H1 (cell line): Measurements from ENCODE around the gene SNX27. TPM values are rescaled to one million over a fixed set of nuclear protein-coding genes. Genes with fewer than 3 reads are reported as not detected.
A peak's percentile ranks its signal among the peaks of the same experiment; 100 is the strongest.

ENCODE experiments used
- CTCF ChIA-PET: fragments of 300-600 bp; sonication (Branson Sonifier 250); formaldehyde crosslinking; loops from one replicate; lab custom pipeline; 2021; ENCODE audit not compliant: partially characterized antibody; lab: Charles Lee
- POLR2A ChIA-PET: fragments of 300-600 bp; sonication (Branson Sonifier 250); formaldehyde crosslinking; loops from one replicate; lab custom pipeline; 2021; ENCODE audit warnings: inconsistent platforms; ENCODE audit not compliant: partially characterized antibody; lab: Charles Lee
- DNase-seq, 2 experiments: peaks; one replicate each; pipeline versions ENCODE4 v3.0.0 to v3.0.0-alpha.2; 2010 to 2022; ENCODE audit warnings: low spot score in 2 of 2, low read depth in 1 of 2, mixed read lengths in 1 of 2
- FAIRE-seq: peaks from 2 replicates; lab custom pipeline; 2011; peaks lifted over from hg19 to GRCh38; lab: Jason Lieb, UNC
- H2AFZ ChIP-seq: 2 replicates; pipeline ENCODE4 v1.8.1; 2012; ENCODE audit warnings: low read length, inconsistent platforms
- H2AK5ac ChIP-seq: 2 replicates; pipeline ENCODE4 v1.6.1; 2013; ENCODE audit warnings: low read depth, low read length
- H2BK120ac ChIP-seq: replicated peaks from 2 replicates; pipeline ENCODE3; 2013; ENCODE audit warnings: low read depth, low read length, inconsistent platforms
- H2BK12ac ChIP-seq: 2 replicates; pipeline ENCODE4 v1.6.1; 2013; ENCODE audit warnings: low read depth, low read length
- H2BK15ac ChIP-seq: 2 replicates; pipeline ENCODE4 v1.6.1; 2013; ENCODE audit warnings: low read length
- H2BK20ac ChIP-seq: 2 replicates; pipeline ENCODE4 v1.6.1; 2013; ENCODE audit warnings: low read length
- H2BK5ac ChIP-seq: 2 replicates; pipeline ENCODE4 v1.6.1; 2013; ENCODE audit warnings: low read depth, low read length
- H3K14ac ChIP-seq: 2 replicates; pipeline ENCODE4 v1.6.1; 2013; ENCODE audit warnings: inconsistent platforms; ENCODE audit not compliant: insufficient read length
- H3K18ac ChIP-seq: 2 replicates; pipeline ENCODE4 v1.6.1; 2013; ENCODE audit warnings: low read length; ENCODE audit errors: extremely low read depth
- H3K23ac ChIP-seq: 2 replicates; pipeline ENCODE4 v1.6.1; 2013; ENCODE audit warnings: inconsistent platforms; ENCODE audit not compliant: insufficient read length
- H3K23me2 ChIP-seq: 2 replicates; pipeline ENCODE4 v1.6.1; 2013; ENCODE audit warnings: low read depth, low read length
- H3K27ac ChIP-seq: 2 replicates; pipeline ENCODE4 v1.6.1; 2011; ENCODE audit warnings: low read depth, low read length, inconsistent platforms
- H3K27me3 ChIP-seq, 4 experiments: replicated peaks in 1 of 4; 1 replicate in 1 of 4; 2 replicates in 3 of 4; pipeline versions ENCODE4 v1.6.1 to v1.8.1; 2011 to 2013; ENCODE audit warnings: low read length in 3 of 4, mild to moderate bottlenecking in 3 of 4, inconsistent platforms in 2 of 4, mixed read lengths in 2 of 4, moderate library complexity in 1 of 4; ENCODE audit not compliant: control insufficient read depth in 3 of 4, insufficient read depth in 3 of 4; ENCODE audit errors: extremely low read depth in 1 of 4
- H3K36me3 ChIP-seq, 4 experiments: 2 replicates each; pipeline versions ENCODE4 v1.6.1 to v1.8.1; 2011 to 2013; ENCODE audit warnings: mild to moderate bottlenecking in 4 of 4, low read length in 3 of 4, moderate library complexity in 2 of 4, control low read depth in 1 of 4, inconsistent platforms in 1 of 4; ENCODE audit not compliant: insufficient read depth in 4 of 4, control insufficient read depth in 2 of 4
- H3K4ac ChIP-seq: replicated peaks from 2 replicates; pipeline ENCODE3; 2013; ENCODE audit warnings: low read length, low read depth, mixed read lengths, inconsistent platforms; ENCODE audit not compliant: insufficient read length
- H3K4me1 ChIP-seq, 4 experiments: replicated peaks in 1 of 4; 1 replicate in 1 of 4; 2 replicates in 3 of 4; pipeline versions ENCODE4 v1.6.1 to v1.8.1; 2011 to 2013; ENCODE audit warnings: low read length in 3 of 4, inconsistent platforms in 2 of 4, mixed read lengths in 1 of 4; ENCODE audit not compliant: insufficient read depth in 4 of 4, control insufficient read depth in 3 of 4
- H3K4me2 ChIP-seq, 2 experiments: 2 replicates each; pipeline versions ENCODE4 v1.6.1 to v1.8.1; 2011 to 2013; ENCODE audit warnings: low read depth in 2 of 2, low read length in 2 of 2, control low read depth in 1 of 2, inconsistent platforms in 1 of 2, mild to moderate bottlenecking in 1 of 2; ENCODE audit not compliant: insufficient read depth in 1 of 2
- H3K4me3 ChIP-seq, 4 experiments: fragments of 200-600, 300-600 bp in 1 of 4; sonication (generic), shearing (Covaris generic), sonication (Bioruptor Twin) in 1 of 4; 2 replicates each; pipeline versions ENCODE4 v1.5.1 to v1.8.1; 2011 to 2016; ENCODE audit warnings: low read length in 4 of 4, low read depth in 3 of 4, control low read depth in 2 of 4, inconsistent platforms in 2 of 4, mild to moderate bottlenecking in 2 of 4, mixed read lengths in 1 of 4, moderate library complexity in 1 of 4; ENCODE audit not compliant: insufficient read depth in 2 of 4; ENCODE audit errors: extremely low read depth in 1 of 4
- H3K56ac ChIP-seq: replicated peaks from 2 replicates; pipeline ENCODE3; 2013; ENCODE audit warnings: low read depth, mild to moderate bottlenecking, mixed read lengths, low read length, inconsistent platforms; ENCODE audit not compliant: insufficient read length
- H3K79me1 ChIP-seq: 2 replicates; pipeline ENCODE4 v1.6.1; 2013; ENCODE audit warnings: low read depth, low read length, control low read depth
- H3K79me2 ChIP-seq, 2 experiments: 2 replicates each; pipeline versions ENCODE4 v1.6.1 to v1.8.1; 2012 to 2013; ENCODE audit warnings: low read length in 2 of 2, mild to moderate bottlenecking in 2 of 2, inconsistent platforms in 1 of 2; ENCODE audit not compliant: insufficient read depth in 2 of 2, control insufficient read depth in 1 of 2
- H3K9ac ChIP-seq, 4 experiments: replicated peaks in 1 of 4; 1 replicate in 1 of 4; 2 replicates in 3 of 4; pipeline versions ENCODE4 v1.6.1 to v1.8.1; 2011 to 2013; ENCODE audit warnings: low read depth in 3 of 4, low read length in 3 of 4, control low read depth in 2 of 4, mild to moderate bottlenecking in 2 of 4, moderate library complexity in 2 of 4, inconsistent platforms in 1 of 4; ENCODE audit errors: extremely low read depth in 1 of 4
- H3K9me3 ChIP-seq, 2 experiments: 2 replicates each; pipeline versions ENCODE4 v1.6.1 to v1.8.1; 2012 to 2013; ENCODE audit warnings: mild to moderate bottlenecking in 2 of 2, moderate library complexity in 2 of 2, control low read depth in 1 of 2, inconsistent platforms in 1 of 2, low read depth in 1 of 2, low read length in 1 of 2, mixed read lengths in 1 of 2; ENCODE audit not compliant: insufficient read depth in 2 of 2
- H4K20me1 ChIP-seq, 2 experiments: replicated peaks in 1 of 2; 2 replicates each; pipeline versions ENCODE3 to v1.8.1; 2011 to 2013; ENCODE audit warnings: inconsistent platforms in 2 of 2, low read length in 2 of 2, mild to moderate bottlenecking in 1 of 2; ENCODE audit not compliant: insufficient read depth in 2 of 2, control insufficient read depth in 1 of 2
- H4K5ac ChIP-seq: 2 replicates; pipeline ENCODE4 v1.6.1; 2013; ENCODE audit warnings: low read length, low read depth, mixed read lengths, inconsistent platforms; ENCODE audit not compliant: insufficient read length
- H4K8ac ChIP-seq: 2 replicates; pipeline ENCODE4 v1.8.0; 2013; ENCODE audit warnings: mild to moderate bottlenecking, moderate library complexity, low read length, inconsistent platforms; ENCODE audit not compliant: insufficient read depth; ENCODE audit errors: extremely low read depth
- H4K91ac ChIP-seq: replicated peaks from 2 replicates; pipeline ENCODE3; 2013; ENCODE audit warnings: low read length, mixed read lengths, inconsistent platforms; ENCODE audit not compliant: insufficient read length
- CHD1 ChIP-seq: IDR thresholded peaks from 2 replicates; pipeline ENCODE4 v1.6.1; 2012; ENCODE audit warnings: low read depth, low read length, improper control_type of control experiment
- EGR1 ChIP-seq: IDR thresholded peaks from 2 replicates; pipeline ENCODE4 v1.6.1; 2011; ENCODE audit warnings: low read depth, low read length, borderline replicate concordance
- JUND ChIP-seq: IDR thresholded peaks from 2 replicates; pipeline ENCODE4 v1.6.1; 2011; ENCODE audit warnings: mild to moderate bottlenecking, improper control_type of control experiment, low read length
- WGBS, 2 experiments: shearing (Covaris generic) in 1 of 2; methylation state at CpG; one replicate each; pipeline versions ENCODE4 v1.1.6 to v1.1.7; 2013 to 2015; ENCODE audit warnings: low lambda C conversion rate in 2 of 2, mixed read lengths in 2 of 2, inconsistent platforms in 1 of 2, low coverage in 1 of 2, missing lambda C conversion rate in 1 of 2; ENCODE audit not compliant: insufficient replicate concordance in 2 of 2, insufficient coverage in 1 of 2, insufficient read length in 1 of 2; ENCODE audit errors: extremely low coverage in 1 of 2, missing lambda C conversion rate in 1 of 2; 5-methylcytosine and 5-hydroxymethylcytosine counted together
- polyA plus RNA-seq, 7 experiments: library from polyadenylated mRNA; depleted of rRNA in 3 of 7; stranded (reverse) in 5 of 7; unstranded in 2 of 7; fragments of >200 nt in 5 of 7; fragments of 200-250 nt in 2 of 7; gene quantifications; 1 replicate in 5 of 7; 2 replicates in 1 of 7; 4 replicates in 1 of 7; pipeline versions ENCODE4 v1.2.1 to v1.2.3, GENCODE V29; 2011 to 2013; ENCODE audit warnings: missing spikeins in 2 of 7, mixed read lengths in 2 of 7
- total RNA-seq: library from RNA; stranded (reverse); fragmentation: NEBNext Ultra II Directional; extraction: Animal tissue kit (Norgen Biotek cat#: 25700); gene quantifications from 2 replicates; pipeline ENCODE4 v1.2.1, GENCODE V29; 2021

Gene SNX27
- total and polyA plus RNA-seq, 2 of the 8 experiments (the other 6 are each of a cell fraction or from before 2014, with no cell fraction given), result 23.4 to 65.4 TPM

DNA sequence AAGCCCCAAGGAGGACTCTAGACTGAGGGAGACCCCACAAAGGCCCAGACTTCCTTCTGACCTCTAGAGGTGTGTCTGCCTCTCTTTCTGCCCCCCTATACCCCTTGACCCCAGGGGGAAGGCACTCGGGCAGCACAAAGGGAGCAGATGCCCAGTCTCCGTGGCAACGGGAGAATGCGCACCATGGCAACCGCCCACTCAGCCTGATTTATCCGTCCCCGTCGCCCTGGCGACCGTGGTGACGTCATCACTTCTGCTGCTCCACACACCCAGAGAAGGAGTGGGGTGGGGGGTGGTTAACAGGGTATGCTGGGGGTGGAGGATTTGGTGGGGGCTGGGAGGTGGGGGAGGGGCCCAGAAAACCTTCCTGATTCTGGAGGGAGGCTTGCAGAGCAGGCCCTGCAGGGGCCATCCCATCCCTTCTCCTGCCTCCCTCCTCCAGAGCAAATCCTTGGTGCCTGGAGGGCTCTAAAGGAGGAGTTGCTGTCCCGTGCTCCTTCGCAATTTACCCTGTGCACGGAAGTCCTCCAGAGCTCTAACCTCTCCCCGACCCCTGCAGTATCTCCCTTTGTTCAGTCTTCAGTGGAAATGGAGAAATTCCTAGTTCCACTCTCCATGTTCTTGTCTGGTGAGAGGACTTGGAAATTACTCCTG is 98.5 kb downstream of the SNX27 start:
- Histone ChIP-seq H3K9me3 (no peaks in the 10 kb centered on the region), H3K23ac (no peak overlapping the region), H3K27ac (no peak overlapping the region), H2AK5ac (no peak overlapping the region), H3K4ac (no peak overlapping the region), H3K4me3 (no peak overlapping the region), H3K23me2 (no peaks in the 10 kb centered on the region; the same call in 1 of the 2 replicates), H4K20me1 (no peaks in the 10 kb centered on the region), H3K79me2 (no peaks in the 10 kb centered on the region), H2BK15ac (no peak overlapping the region), H2BK5ac (no peak overlapping the region), H4K5ac (no peak overlapping the region), H2BK12ac (no peak overlapping the region), H3K9ac (no peak overlapping the region), H3K4me1 (peaks cover 0 to 5% (median 0%) of the 10 kb centered on the region in 4 experiments; a peak in 4 of 7 replicates), H3K36me3 (no peaks in the 10 kb centered on the region), H2BK120ac (no peak overlapping the region), H2AFZ (no peak overlapping the region), H4K91ac (no peak overlapping the region)
- CTCF ChIA-PET, result interaction anchor here (1.4 to 2.0 kb wide), 2 partner anchors 12 to 24 kb away, joined by 4 read pairs; no protein-coding TSS in a partner anchor
- TF ChIP-seq JUND (peak; percentile 90), EGR1 (peak; percentile 73; the same call in 1 of the 2 replicates), CHD1 (no peak)
- TF ChIP-seq, all 59 proteins: peak for 2
- DNase-seq, result peak in 1 of 2 experiments; percentile 75
- Histone ChIP-seq H3K18ac (no peak overlapping the region), H3K27me3 (no peaks in the 10 kb centered on the region; a peak in 1 of 7 replicates), H2BK20ac (no peak overlapping the region), H3K56ac (no peak overlapping the region), H4K8ac (no peak overlapping the region), H3K79me1 (no peaks in the 10 kb centered on the region), H3K4me2 (no peak overlapping the region), H3K14ac (no peak overlapping the region)
- FAIRE-seq, result no peak
- POLR2A ChIA-PET, result no interaction called here
- WGBS, 2 experiments, result 82% methylated on average over 10 of the region's 15 CpGs; no CpG with 5 or more reads in 1 of the 2 experiments
